ENCODE measurements around the gene LRRIQ4.

Gene LRRIQ4

GRCh38 chr3:169869484-169870220, 57.0 kb downstream of the LRRIQ4 start, which contains the start of gene LRRC31:
TSS of gene LRRC31 (minus strand) at chr3:169869935. CDS start at chr3:169869807, 128 bp downstream.
- H3K4me2 ChIP-seq (ENCODE audit: low read length) = peak within 1 kb of the TSS; percentile 18; the same call in 1 of the 2 replicates
- H3K4me1 ChIP-seq (ENCODE audit: low read length) = peaks cover 12% of the 10 kb centered on the region
- no peak within 1 kb of the TSS for H3K4me3 ChIP-seq (ENCODE audit: low read length)
- no peak within 1 kb of the TSS for H3K9ac ChIP-seq (ENCODE audit: low read length)
- H2AFZ ChIP-seq (ENCODE audit: low read depth, low read length) = no peak within 1 kb of the TSS; the same call in 1 of the 2 replicates
- no peaks in the 10 kb centered on the region for H3K79me2 ChIP-seq (ENCODE audit: low read length)
- H3K9me3 ChIP-seq (ENCODE audit: insufficient read depth, low read length) = no peaks in the 10 kb centered on the region
- H3K36me3 ChIP-seq (replicated peaks; ENCODE audit: low read depth, low read length) = no peaks in the 10 kb centered on the region
- TF ChIP-seq CTCF (IDR thresholded peaks at IDR 0.05; ENCODE audit: low read depth, low read length) (no peak), EZH2phosphoT487 (IDR thresholded peaks at IDR 0.05; ENCODE audit: low read depth) (no peak)
- H3K27me3 ChIP-seq (ENCODE audit: low read depth, low read length) = peaks cover 37% of the 10 kb centered on the region
- H3K27ac ChIP-seq (ENCODE audit: low read length) = no peak within 1 kb of the TSS
- H4K20me1 ChIP-seq (ENCODE audit: insufficient read depth, low read length) = no peaks in the 10 kb centered on the region

- Histone ChIP-seq H3K9ac (ENCODE audit: low read length) (no peak overlapping the region), H3K4me1 (ENCODE audit: low read length) (peaks cover 8% of the 10 kb centered on the region), H3K36me3 (replicated peaks; ENCODE audit: low read depth, low read length) (no peaks in the 10 kb centered on the region), H3K4me2 (ENCODE audit: low read length) (no peak overlapping the region), H3K79me2 (ENCODE audit: low read length) (no peaks in the 10 kb centered on the region), H3K4me3 (ENCODE audit: low read length) (no peak overlapping the region), H4K20me1 (ENCODE audit: insufficient read depth, low read length) (no peaks in the 10 kb centered on the region), H2AFZ (ENCODE audit: low read depth, low read length) (no peak overlapping the region), H3K27ac (ENCODE audit: low read length) (no peak overlapping the region), H3K9me3 (ENCODE audit: insufficient read depth, low read length) (no peaks in the 10 kb centered on the region), H3K27me3 (ENCODE audit: low read depth, low read length) (peaks cover 34% of the 10 kb centered on the region)
- TF ChIP-seq EZH2phosphoT487 (IDR thresholded peaks at IDR 0.05; ENCODE audit: low read depth) (no peak), CTCF (IDR thresholded peaks at IDR 0.05; ENCODE audit: low read depth, low read length) (no peak)
Observed at GRCh38 chr3:169871129-169871886, 58.6 kb downstream of the LRRIQ4 start.

GRCh38 chr3:169879013-169879557, 66.4 kb downstream of the LRRIQ4 start:
- Histone ChIP-seq H3K9me3 (ENCODE audit: insufficient read depth, low read length) (no peaks in the 10 kb centered on the region), H3K4me3 (ENCODE audit: low read length) (no peak overlapping the region), H3K9ac (ENCODE audit: low read length) (no peak overlapping the region), H4K20me1 (ENCODE audit: insufficient read depth, low read length) (no peaks in the 10 kb centered on the region), H3K4me1 (ENCODE audit: low read length) (no peaks in the 10 kb centered on the region), H3K79me2 (ENCODE audit: low read length) (no peaks in the 10 kb centered on the region), H3K27me3 (ENCODE audit: low read depth, low read length) (peaks cover 6% of the 10 kb centered on the region; the same call in 1 of the 2 replicates), H3K4me2 (ENCODE audit: low read length) (no peak overlapping the region), H2AFZ (ENCODE audit: low read depth, low read length) (no peak overlapping the region), H3K27ac (ENCODE audit: low read length) (no peak overlapping the region), H3K36me3 (replicated peaks; ENCODE audit: low read depth, low read length) (no peaks in the 10 kb centered on the region)
- no peak for TF ChIP-seq EZH2phosphoT487 (IDR thresholded peaks at IDR 0.05; ENCODE audit: low read depth)
- TF ChIP-seq CTCF (IDR thresholded peaks at IDR 0.05; ENCODE audit: low read depth, low read length) = no peak
